ENCODE measurements around the gene TIGD3. TPM values are rescaled to one million over a fixed set of nuclear protein-coding genes. Genes with fewer than 3 reads are reported as not detected.

Gene TIGD3
- total and polyA plus RNA-seq, 10 of the 15 experiments (the other 5 are each of a cell fraction or from before 2014, with no cell fraction given), result 0.13 to 1.4 (median 0.57) TPM

DNA sequence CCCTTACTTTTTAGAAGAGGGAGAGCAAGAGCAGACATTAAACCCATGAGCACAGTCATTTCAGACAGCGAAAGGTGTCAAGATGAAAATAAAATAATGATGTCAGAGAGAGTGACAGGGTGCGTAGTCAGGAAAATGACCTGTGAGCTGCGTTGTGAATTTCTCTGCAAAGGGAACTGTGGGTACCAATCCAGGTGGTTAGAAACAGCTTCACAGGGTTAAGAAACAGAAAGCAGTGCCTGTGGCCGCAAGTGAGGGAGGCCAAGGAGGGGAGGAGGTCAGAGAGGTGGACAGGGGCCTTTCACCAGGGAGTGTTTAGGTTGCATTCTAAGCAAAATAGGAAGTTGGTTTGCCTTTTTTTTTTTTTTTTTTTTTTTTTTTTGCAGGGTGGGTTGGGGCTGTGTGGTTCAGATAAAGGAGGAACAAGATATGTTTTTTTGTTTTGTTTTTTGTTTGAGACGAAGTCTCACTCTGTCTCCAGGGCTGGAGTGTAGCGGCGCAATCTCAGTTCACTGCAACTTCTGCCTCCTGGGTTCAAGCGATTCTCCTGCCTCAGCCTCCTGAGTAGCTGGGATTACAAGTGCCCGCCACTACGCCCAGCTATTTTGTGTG, 7.9 kb downstream of the TIGD3 start (continued):
- TF ChIP-seq, protein P1, sequence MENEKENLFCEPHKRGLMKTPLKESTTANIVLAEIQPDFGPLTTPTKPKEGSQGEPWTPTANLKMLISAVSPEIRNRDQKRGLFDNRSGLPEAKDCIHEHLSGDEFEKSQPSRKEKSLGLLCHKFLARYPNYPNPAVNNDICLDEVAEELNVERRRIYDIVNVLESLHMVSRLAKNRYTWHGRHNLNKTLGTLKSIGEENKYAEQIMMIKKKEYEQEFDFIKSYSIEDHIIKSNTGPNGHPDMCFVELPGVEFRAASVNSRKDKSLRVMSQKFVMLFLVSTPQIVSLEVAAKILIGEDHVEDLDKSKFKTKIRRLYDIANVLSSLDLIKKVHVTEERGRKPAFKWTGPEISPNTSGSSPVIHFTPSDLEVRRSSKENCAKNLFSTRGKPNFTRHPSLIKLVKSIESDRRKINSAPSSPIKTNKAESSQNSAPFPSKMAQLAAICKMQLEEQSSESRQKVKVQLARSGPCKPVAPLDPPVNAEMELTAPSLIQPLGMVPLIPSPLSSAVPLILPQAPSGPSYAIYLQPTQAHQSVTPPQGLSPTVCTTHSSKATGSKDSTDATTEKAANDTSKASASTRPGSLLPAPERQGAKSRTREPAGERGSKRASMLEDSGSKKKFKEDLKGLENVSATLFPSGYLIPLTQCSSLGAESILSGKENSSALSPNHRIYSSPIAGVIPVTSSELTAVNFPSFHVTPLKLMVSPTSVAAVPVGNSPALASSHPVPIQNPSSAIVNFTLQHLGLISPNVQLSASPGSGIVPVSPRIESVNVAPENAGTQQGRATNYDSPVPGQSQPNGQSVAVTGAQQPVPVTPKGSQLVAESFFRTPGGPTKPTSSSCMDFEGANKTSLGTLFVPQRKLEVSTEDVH (IDR thresholded peaks at IDR 0.05; ENCODE audit: low read depth, partially characterized antibody), result no peak
- TF ChIP-seq PAX8 (IDR thresholded peaks at IDR 0.05) (no peak), LARP7 (IDR thresholded peaks at IDR 0.05) (0 out of 2 replicates have a peak, but pooled peaks have one; percentile 5), SRF (IDR thresholded peaks at IDR 0.05; ENCODE audit: low read depth in 2 of 2, low read length in 2 of 2) (no peak), ETV6 (conservative IDR thresholded peaks at IDR 0.05 in 1 of 2, IDR thresholded peaks at IDR 0.05 in 1 of 2; ENCODE audit: borderline replicate concordance in 1 of 2, low read depth in 1 of 2) (no peak), TCF3 (IDR thresholded peaks at IDR 0.05; ENCODE audit: borderline replicate concordance, insufficient read depth, low read depth, low read length) (no peak), IRF4 (IDR thresholded peaks at IDR 0.05; ENCODE audit: low read depth, low read length) (peak; percentile 73), MEF2A (IDR thresholded peaks at IDR 0.05; ENCODE audit: insufficient read depth, low read depth, low read length) (0 out of 2 replicates have a peak, but pooled peaks have one; percentile 54), SMC3 (IDR thresholded peaks at IDR 0.05; ENCODE audit: borderline replicate concordance, low read length) (no peak), ZNF207 (IDR thresholded peaks at IDR 0.05; ENCODE audit: borderline replicate concordance) (no peak), ZSCAN29 (IDR thresholded peaks at IDR 0.05) (no peak), IKZF2 (IDR thresholded peaks at IDR 0.05) (peak; percentile 79 to 81; a peak in 3 of 4 replicates), JUND (IDR thresholded peaks at IDR 0.05; ENCODE audit: low read depth, low read length) (peak; percentile 68; the same call in 1 of the 2 replicates), JUNB (IDR thresholded peaks at IDR 0.05) (peak; percentile 88), CEBPB (IDR thresholded peaks at IDR 0.05; ENCODE audit: borderline replicate concordance in 1 of 2, low read depth in 2 of 2, low read length in 2 of 2) (no peak)
- TF ChIP-seq, protein P2, sequence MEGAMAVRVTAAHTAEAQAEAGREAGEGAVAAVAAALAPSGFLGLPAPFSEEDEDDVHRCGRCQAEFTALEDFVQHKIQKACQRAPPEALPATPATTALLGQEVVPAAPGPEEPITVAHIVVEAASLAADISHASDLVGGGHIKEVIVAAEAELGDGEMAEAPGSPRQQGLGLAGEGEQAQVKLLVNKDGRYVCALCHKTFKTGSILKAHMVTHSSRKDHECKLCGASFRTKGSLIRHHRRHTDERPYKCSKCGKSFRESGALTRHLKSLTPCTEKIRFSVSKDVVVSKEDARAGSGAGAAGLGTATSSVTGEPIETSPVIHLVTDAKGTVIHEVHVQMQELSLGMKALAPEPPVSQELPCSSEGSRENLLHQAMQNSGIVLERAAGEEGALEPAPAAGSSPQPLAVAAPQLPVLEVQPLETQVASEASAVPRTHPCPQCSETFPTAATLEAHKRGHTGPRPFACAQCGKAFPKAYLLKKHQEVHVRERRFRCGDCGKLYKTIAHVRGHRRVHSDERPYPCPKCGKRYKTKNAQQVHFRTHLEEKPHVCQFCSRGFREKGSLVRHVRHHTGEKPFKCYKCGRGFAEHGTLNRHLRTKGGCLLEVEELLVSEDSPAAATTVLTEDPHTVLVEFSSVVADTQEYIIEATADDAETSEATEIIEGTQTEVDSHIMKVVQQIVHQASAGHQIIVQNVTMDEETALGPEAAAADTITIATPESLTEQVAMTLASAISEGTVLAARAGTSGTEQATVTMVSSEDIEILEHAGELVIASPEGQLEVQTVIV (IDR thresholded peaks at IDR 0.05; ENCODE audit: borderline replicate concordance, partially characterized antibody), result no peak
- TF ChIP-seq, protein P3, sequence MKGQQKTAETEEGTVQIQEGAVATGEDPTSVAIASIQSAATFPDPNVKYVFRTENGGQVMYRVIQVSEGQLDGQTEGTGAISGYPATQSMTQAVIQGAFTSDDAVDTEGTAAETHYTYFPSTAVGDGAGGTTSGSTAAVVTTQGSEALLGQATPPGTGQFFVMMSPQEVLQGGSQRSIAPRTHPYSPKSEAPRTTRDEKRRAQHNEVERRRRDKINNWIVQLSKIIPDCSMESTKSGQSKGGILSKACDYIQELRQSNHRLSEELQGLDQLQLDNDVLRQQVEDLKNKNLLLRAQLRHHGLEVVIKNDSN (IDR thresholded peaks at IDR 0.05; ENCODE audit: borderline replicate concordance, extremely low read length, insufficient read depth, low read depth, low read length), result no peak
- TF ChIP-seq, protein P4, sequence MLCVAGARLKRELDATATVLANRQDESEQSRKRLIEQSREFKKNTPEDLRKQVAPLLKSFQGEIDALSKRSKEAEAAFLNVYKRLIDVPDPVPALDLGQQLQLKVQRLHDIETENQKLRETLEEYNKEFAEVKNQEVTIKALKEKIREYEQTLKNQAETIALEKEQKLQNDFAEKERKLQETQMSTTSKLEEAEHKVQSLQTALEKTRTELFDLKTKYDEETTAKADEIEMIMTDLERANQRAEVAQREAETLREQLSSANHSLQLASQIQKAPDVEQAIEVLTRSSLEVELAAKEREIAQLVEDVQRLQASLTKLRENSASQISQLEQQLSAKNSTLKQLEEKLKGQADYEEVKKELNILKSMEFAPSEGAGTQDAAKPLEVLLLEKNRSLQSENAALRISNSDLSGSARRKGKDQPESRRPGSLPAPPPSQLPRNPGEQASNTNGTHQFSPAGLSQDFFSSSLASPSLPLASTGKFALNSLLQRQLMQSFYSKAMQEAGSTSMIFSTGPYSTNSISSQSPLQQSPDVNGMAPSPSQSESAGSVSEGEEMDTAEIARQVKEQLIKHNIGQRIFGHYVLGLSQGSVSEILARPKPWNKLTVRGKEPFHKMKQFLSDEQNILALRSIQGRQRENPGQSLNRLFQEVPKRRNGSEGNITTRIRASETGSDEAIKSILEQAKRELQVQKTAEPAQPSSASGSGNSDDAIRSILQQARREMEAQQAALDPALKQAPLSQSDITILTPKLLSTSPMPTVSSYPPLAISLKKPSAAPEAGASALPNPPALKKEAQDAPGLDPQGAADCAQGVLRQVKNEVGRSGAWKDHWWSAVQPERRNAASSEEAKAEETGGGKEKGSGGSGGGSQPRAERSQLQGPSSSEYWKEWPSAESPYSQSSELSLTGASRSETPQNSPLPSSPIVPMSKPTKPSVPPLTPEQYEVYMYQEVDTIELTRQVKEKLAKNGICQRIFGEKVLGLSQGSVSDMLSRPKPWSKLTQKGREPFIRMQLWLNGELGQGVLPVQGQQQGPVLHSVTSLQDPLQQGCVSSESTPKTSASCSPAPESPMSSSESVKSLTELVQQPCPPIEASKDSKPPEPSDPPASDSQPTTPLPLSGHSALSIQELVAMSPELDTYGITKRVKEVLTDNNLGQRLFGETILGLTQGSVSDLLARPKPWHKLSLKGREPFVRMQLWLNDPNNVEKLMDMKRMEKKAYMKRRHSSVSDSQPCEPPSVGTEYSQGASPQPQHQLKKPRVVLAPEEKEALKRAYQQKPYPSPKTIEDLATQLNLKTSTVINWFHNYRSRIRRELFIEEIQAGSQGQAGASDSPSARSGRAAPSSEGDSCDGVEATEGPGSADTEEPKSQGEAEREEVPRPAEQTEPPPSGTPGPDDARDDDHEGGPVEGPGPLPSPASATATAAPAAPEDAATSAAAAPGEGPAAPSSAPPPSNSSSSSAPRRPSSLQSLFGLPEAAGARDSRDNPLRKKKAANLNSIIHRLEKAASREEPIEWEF (IDR thresholded peaks at IDR 0.05; ENCODE audit: insufficient replicate concordance, low read depth, low read length), result no peak
